ENCODE results near the gene HOXC12.

HOXC12 gene

GRCh38 chr12:53996240-53997203, 41.8 kb downstream of the HOXC12 start:
- no peak for DNase-seq (ENCODE audit: low read depth in 3 of 3)

DNA sequence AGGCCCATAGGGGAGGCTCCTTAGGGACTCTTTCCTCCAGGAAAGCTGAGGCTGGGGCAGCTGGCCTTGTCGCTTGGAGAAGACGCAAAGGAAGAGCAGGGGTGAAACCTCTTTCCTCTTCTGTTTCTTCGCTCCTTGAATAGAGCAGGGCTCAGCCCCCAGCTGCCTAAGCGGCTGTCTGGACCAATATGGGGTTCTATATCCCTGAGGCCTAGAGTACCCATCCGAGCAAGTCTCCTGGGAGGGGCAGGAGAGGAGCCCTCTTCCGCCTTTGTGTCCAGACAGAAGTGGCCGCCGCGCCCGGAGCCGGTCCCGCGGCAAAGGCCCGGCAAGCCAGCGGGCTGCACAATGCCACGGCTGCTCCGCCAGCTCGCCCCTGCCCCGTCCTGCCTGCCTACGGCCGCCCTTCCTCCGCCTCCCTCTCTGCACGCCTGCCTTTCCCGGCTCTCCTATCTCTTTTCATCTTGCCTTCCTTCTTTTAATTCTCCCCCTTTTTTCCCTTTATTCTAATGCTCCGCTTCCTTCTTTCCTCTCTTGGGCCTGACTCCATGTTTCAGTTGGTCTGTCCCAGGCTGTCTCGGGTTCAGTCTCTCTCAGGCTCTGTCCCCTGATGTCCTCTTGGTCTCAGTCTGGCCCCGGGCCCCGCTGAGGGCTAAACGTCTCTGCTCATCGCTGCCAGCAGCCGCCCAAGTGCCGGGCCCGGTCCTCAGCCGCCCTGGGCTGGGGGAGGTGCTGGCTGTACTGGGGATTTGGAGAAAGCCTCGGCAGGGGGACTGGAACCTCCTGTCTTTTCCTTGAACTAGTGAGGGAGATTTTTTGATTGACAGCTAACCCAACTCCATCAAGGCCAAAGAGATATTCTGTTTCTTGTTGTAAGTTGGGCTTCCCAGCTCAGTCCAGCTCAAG, 42.8 kb downstream of the HOXC12 start:
- no peak for DNase-seq (ENCODE audit: low read depth in 3 of 3)

DNA sequence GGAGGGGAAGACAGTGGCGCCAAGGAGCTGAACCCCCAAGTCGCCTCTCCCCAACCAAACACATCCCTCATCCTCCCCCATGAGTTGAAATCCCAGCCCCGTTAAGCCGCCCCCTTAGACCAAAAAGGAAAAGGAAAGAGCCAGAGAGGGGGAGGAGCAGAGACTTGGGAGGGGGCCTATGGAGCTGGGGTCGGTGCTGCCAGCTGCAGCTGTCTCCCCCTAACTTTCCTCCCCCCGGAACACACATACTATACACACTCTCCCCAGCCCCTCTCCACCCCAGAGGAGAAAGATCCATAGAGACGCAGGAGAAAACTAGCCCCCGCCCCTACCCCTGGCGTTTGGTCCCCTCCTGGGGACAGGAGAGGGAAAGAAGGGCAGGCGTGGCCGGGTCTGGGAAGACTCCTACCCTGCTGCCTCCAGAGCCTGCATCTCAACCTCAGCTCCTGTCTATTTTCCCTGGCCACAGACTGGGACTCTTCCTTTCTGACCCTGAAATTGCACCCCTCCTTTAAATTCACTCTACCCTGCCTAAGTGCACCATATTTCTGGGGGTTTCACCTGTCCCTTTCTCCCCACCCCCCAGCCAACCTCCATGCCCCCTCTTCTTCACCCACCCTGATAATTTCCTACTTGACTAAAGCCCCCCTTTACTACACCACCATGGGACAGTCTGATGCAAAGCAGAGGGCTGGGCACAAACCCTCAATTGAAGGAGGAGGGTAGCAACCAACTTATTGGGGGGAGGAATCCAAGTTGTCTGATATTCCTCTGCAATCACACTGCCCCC, 43.6 kb downstream of the HOXC12 start:
- no peak for DNase-seq (ENCODE audit: low read depth in 3 of 3)

- DNase-seq (ENCODE audit: low read depth in 3 of 3) = no peak
Measured at GRCh38 chr12:53998900-53999236, 44.2 kb downstream of the HOXC12 start.

DNA sequence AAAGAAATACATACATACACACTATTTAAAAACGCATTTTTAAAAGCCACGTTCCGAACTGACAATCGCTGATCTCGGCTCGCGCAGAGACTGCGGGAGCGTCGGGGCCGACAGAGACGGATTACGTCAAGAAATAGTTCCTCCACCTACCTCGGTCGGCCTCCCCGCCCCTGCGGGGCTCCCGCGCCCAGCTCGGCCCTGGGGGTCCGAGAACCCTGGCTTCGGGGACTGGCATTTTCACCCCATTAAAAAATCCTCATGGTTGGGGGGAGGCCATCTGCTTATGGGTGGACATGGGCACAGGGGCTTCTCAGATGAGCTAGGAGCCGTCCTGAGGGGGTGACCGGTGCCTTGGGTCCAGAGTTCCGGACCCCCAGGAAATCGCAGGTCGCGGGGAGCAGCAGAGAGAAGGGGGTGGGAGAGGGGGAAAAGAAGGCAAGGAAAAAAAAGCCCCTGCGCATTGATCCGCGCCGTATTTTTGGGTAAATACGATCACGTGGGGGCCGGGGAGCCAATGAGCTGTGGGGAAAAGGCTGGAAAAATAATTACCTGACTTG, 44.9 kb downstream of the HOXC12 start:
- DNase-seq (ENCODE audit: low read depth in 3 of 3) = no peak

DNA sequence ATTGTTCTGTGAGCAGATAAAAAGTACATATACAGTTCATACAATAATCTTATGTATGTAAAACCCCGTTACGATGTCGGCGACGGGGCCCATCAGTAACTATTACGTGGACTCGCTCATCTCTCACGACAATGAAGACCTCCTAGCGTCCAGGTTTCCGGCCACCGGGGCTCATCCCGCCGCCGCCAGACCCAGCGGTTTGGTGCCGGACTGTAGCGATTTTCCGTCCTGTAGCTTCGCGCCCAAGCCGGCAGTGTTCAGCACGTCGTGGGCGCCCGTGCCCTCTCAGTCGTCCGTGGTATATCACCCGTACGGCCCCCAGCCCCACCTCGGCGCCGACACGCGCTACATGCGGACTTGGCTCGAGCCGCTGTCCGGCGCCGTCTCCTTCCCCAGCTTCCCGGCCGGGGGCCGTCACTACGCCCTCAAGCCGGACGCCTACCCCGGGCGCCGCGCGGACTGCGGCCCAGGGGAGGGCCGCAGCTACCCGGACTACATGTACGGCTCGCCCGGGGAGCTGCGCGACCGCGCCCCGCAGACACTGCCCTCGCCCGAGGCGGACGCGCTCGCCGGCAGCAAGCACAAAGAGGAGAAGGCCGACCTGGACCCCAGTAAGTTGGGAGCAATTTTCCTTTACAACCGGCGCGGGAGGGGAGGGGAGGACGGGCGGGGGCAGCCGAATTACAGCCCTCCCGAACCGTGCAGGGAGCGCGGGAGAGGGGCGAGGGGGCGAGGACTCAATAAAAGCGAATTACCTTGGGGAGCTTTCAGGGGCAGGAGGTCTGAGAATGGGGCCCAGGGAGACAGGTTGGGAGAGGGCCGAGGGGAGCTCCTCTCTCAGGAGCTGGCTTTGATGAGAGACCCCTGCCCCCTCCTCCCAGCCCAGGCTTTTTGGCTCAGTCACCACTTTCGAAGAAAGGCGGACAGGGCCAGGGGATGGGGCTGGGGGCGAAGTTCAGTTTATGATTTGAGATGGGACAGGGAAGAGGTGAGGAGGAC, 45.7 kb downstream of the HOXC12 start, which contains the start of gene HOXC9:
Gene HOXC9, plus strand, starts transcription at position 46 of the 999 bp plus-strand sequence. Its CDS starts 28 bp downstream, at position 74.
- no peak for DNase-seq (ENCODE audit: low read depth in 3 of 3)

GRCh38 chr12:54001283-54002187, 46.8 kb downstream of the HOXC12 start:
- DNase-seq (ENCODE audit: low read depth in 3 of 3) = no peak

GRCh38 chr12:54002278-54002914, 47.7 kb downstream of the HOXC12 start:
- no peak for DNase-seq (ENCODE audit: low read depth in 3 of 3)

- DNase-seq (ENCODE audit: low read depth in 3 of 3) = no peak
Measured at GRCh38 chr12:54002915-54003389, 48.2 kb downstream of the HOXC12 start.

DNA sequence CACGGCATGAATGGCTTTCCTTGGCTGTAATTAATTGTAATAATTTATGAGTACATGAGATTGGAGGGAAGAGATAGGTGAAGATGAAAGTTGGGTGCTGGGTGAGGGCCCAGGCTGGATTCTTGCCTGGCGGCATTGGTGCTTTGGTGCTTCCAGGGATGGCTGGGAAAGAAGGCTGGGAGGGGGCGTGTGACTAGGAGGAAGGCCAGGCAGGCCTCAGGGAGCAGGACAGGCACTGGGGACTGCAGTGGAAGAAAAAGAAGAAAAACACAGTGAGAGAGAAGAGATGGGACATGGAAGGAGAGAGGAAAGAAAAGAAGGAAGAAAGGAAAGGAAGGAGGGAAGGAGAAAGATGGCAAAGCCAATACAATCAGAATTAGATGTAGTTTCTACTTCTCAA, 48.9 kb downstream of the HOXC12 start:
- no peak for DNase-seq (ENCODE audit: low read depth in 3 of 3)

DNA sequence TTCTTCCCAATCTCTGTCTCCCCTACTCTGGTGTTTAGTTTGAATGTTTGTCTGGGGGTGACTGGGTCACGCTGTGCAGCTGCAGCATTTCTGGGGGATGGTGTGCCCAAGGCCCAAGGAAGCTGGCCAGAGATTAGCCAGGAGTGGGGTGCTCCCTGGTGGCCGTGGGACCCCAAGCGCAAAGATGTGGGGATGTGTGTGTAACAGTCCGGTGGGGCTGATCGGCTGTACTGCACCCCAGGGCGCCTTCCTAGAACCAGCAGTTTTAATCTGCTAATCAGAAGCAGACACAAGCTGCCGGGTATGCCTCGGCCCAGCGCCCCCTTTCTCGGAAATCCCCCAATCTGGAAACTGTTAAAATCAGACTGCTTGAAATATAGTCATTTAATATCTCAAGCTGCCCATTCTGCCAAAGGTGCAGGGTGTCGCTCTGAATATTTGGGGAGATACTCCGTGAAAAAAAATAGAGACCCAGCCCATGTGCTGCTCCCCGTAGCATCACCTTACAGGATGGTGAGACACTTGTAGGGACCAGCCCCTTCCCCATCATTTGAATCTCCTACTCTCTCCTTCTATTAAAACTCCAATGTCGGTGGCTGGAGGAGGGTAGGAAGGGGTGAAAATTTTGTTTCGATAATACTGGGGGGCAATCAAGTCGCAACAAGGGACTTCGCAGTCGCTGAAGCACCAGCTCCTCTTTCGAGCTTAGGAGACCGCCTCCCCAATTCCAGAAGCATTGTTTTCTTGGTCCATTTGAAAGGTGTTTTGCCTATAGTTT, 49.5 kb downstream of the HOXC12 start:
- DNase-seq (ENCODE audit: low read depth in 3 of 3) = no peak

- no peak for DNase-seq (ENCODE audit: low read depth in 3 of 3)
Measured at GRCh38 chr12:54004841-54005530, 50.3 kb downstream of the HOXC12 start.

DNA sequence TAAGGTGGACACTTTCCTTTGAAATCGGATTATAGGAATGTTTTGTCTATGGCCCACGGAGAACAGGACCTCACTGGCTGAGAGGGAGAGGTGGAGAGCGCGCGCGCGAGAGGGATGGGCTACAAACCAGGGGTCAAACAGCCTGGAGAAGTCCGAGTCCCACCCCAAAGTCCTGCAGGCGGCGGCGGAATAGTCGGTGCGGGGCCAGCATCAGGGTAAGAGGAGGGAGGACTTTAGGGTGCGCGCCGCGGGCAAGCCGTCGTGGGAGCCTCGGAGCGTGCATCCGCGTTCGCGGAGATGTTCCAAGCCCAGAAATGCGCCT, 50.8 kb downstream of the HOXC12 start:
- DNase-seq (ENCODE audit: low read depth in 3 of 3) = no peak

DNA sequence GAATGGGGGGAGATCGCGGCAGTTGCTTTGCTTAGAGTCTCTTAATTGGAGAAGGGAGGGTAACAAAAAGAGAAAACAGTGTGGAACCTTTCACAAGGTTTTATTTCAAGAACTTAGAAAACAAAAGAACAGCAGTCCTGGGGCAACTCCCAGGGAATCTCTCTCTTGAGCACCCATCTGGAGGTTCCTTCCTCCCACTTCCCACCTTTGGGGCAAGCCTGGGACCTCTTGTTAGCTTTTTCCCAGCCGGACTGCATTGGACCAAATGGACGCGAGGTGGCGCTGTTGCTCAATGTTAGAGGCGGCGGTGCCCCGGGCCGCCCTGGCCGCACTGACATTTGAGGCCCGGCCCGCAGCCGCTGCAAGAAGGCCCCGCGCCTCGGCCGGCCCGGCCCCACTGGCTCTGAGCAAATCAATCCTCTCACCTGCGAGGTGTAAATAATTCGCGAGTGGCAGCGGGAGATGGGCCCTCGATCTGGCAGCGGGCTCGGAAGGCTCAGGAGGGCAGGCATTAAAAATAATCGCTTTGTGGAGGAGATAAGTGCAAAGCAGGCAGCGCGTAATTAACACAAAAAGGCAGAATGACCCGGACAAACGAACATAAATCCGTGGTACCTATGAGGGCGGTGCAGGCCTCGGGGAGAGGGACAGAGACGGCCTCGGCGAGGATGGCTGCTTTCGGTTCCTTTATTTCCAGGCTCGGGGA, 51.3 kb downstream of the HOXC12 start:
- DNase-seq (ENCODE audit: low read depth in 3 of 3) = peak; percentile 66 to 84 (median 77)

GRCh38 chr12:54006559-54007220, 52.0 kb downstream of the HOXC12 start:
- no peak for DNase-seq (ENCODE audit: low read depth in 3 of 3)

Measured in stimulated activated CD4-positive, alpha-beta T cell treated with anti-CD3 and anti-CD28 coated beads, TNF-alpha, amount 100 ng/mL, for 48 hours (primary cell).